GM23338 (cell line): Measurements from ENCODE around the gene NGF. TPM values are rescaled to one million over a fixed set of nuclear protein-coding genes. Genes with fewer than 3 reads are reported as not detected.

Experiments used
- ATAC-seq: fragments of 200-7000 bp; cut with Tn5 transposase; 3 replicates; pipeline ENCODE4 v1.9.1; 2020
- DNase-seq: peaks from one replicate; pipeline ENCODE4 v3.0.0-alpha.2; 2015; ENCODE audit warnings: low spot score
- H2AFZ ChIP-seq: fragments of 200-600 bp; sonication (generic); 2 replicates; pipeline ENCODE4 v1.8.0; 2016; ENCODE audit warnings: antibody characterized with exemption, mild to moderate bottlenecking, moderate library complexity
- H3F3A ChIP-seq: fragments of 200-600 bp; sonication (generic); replicated peaks from 2 replicates; pipeline ENCODE4 v1.8.0; 2017; ENCODE audit warnings: antibody characterized with exemption, mixed run types, low read depth
- H3K27ac ChIP-seq: fragments of 200-600 bp; sonication (generic); 2 replicates; pipeline ENCODE4 v1.6.1; 2016; ENCODE audit warnings: low read depth
- H3K27me3 ChIP-seq: fragments of 200-600 bp; sonication (generic); 2 replicates; pipeline ENCODE4 v1.8.0; 2016; ENCODE audit warnings: mild to moderate bottlenecking, mixed run types, moderate library complexity; ENCODE audit not compliant: insufficient read depth
- H3K36me3 ChIP-seq: fragments of 200-600 bp; sonication (generic); 2 replicates; pipeline ENCODE4 v1.8.0; 2016; ENCODE audit warnings: mild to moderate bottlenecking; ENCODE audit not compliant: insufficient read depth
- H3K4me1 ChIP-seq: fragments of 200-600 bp; sonication (generic); 2 replicates; pipeline ENCODE4 v1.8.0; 2016; ENCODE audit warnings: mild to moderate bottlenecking, moderate library complexity; ENCODE audit not compliant: insufficient read depth
- H3K4me2 ChIP-seq: fragments of 200-600 bp; sonication (generic); 2 replicates; pipeline ENCODE4 v1.7.1; 2017; ENCODE audit warnings: mixed run types
- H3K4me3 ChIP-seq: fragments of 200-600 bp; sonication (generic); 2 replicates; pipeline ENCODE4 v1.6.1; 2016; ENCODE audit warnings: mixed run types
- H3K79me2 ChIP-seq: fragments of 200-600 bp; sonication (generic); replicated peaks from 2 replicates; pipeline ENCODE4 v1.8.0; 2017; ENCODE audit warnings: mild to moderate bottlenecking; ENCODE audit not compliant: insufficient read depth
- H3K9me2 ChIP-seq: fragments of 200-600 bp; sonication (generic); 2 replicates; pipeline ENCODE4 v1.8.0; 2017; ENCODE audit not compliant: insufficient read depth
- H4K20me1 ChIP-seq: fragments of 200-600 bp; sonication (generic); replicated peaks from 2 replicates; pipeline ENCODE4 v1.8.0; 2017; ENCODE audit warnings: mild to moderate bottlenecking; ENCODE audit not compliant: insufficient read depth
- H3K27ac Mint-ChIP-seq: 2 replicates; pipeline ENCODE4 v1.8.0; 2020; ENCODE audit warnings: inconsistent platforms, mild to moderate bottlenecking, moderate library complexity, mixed read lengths
- H3K27me3 Mint-ChIP-seq: 3 replicates; pipeline ENCODE4 v1.8.0; 2022; ENCODE audit warnings: low read depth, mild to moderate bottlenecking, moderate library complexity, mixed read lengths, inconsistent platforms; ENCODE audit not compliant: insufficient read depth, poor library complexity
- H3K36me3 Mint-ChIP-seq: 3 replicates; pipeline ENCODE4 v1.8.0; 2021; ENCODE audit warnings: low read depth, mild to moderate bottlenecking, inconsistent platforms, moderate library complexity, mixed read lengths
- H3K4me1 Mint-ChIP-seq: 3 replicates; pipeline ENCODE4 v1.8.0; 2020; ENCODE audit warnings: mild to moderate bottlenecking, inconsistent platforms, mixed read lengths
- H3K4me3 Mint-ChIP-seq: 3 replicates; pipeline ENCODE4 v1.8.0; 2021; ENCODE audit warnings: moderate library complexity, mild to moderate bottlenecking, inconsistent platforms, mixed read lengths
- H3K9me3 Mint-ChIP-seq: 3 replicates; pipeline ENCODE4 v1.8.0; 2020; ENCODE audit warnings: moderate library complexity, mild to moderate bottlenecking, inconsistent platforms, mixed read lengths
- CREB1 ChIP-seq: fragments of 250-450 bp; sonication (Bioruptor Pico); IDR thresholded peaks from 2 replicates; pipeline ENCODE4 v1.5.0; 2020; ENCODE audit warnings: low read depth, mild to moderate bottlenecking, moderate library complexity
- EZH2 ChIP-seq: fragments of 200-600 bp; sonication (generic); IDR thresholded peaks from one replicate; pipeline ENCODE4 v1.8.0; 2017; ENCODE audit warnings: antibody characterized with exemption, mild to moderate bottlenecking, low read depth; ENCODE audit not compliant: unreplicated experiment
- EZH2phosphoT487 ChIP-seq: fragments of 200-600 bp; sonication (generic); IDR thresholded peaks from one replicate; pipeline ENCODE4 v1.8.1; 2018; ENCODE audit warnings: antibody characterized with exemption; ENCODE audit not compliant: unreplicated experiment
- JUNB ChIP-seq: IDR thresholded peaks from one replicate; pipeline ENCODE4 v1.6.1; 2016; ENCODE audit warnings: antibody characterized with exemption; ENCODE audit not compliant: unreplicated experiment
- NANOG ChIP-seq: IDR thresholded peaks from 2 replicates; pipeline ENCODE4 v1.6.1; 2016; ENCODE audit warnings: antibody characterized with exemption, borderline replicate concordance
- POLR2AphosphoS5 ChIP-seq: IDR thresholded peaks from 2 replicates; pipeline ENCODE4 v1.6.1; 2016; ENCODE audit warnings: antibody characterized with exemption, low read depth
- STAT1 ChIP-seq: IDR thresholded peaks from one replicate; pipeline ENCODE4 v1.6.1; 2016; ENCODE audit warnings: antibody characterized with exemption; ENCODE audit not compliant: unreplicated experiment
- ZNF114 ChIP-seq: fragments of 250-450 bp; sonication (Bioruptor Pico); IDR thresholded peaks from 2 replicates; pipeline ENCODE4 v1.5.0; 2020; ENCODE audit warnings: mild to moderate bottlenecking, moderate library complexity
- ZNF331 ChIP-seq: fragments of 250-450 bp; sonication (Bioruptor Pico); IDR thresholded peaks from 2 replicates; pipeline ENCODE4 v1.5.0; 2020; ENCODE audit warnings: low read depth, mild to moderate bottlenecking, moderate library complexity
- polyA plus RNA-seq: library from polyadenylated mRNA; unstranded; fragments of >200 nt; fragmentation: Nextera tagmentation; extraction: Ambion mirVana; gene quantifications from 2 replicates; pipeline ENCODE4 v1.2.1, GENCODE V29; 2016
- total RNA-seq: library from RNA; depleted of rRNA; stranded (reverse); fragments of >200 nt; shearing (Covaris generic); gene quantifications from 2 replicates; pipeline ENCODE4 v1.2.3, GENCODE V29; 2014
- TF ChIP-seq, protein P1 (sequence below), 2 experiments: fragments of 200-600 bp in 1 of 2; sonication (generic) in 1 of 2; conservative IDR thresholded peaks; 2 replicates each; pipeline versions ENCODE4 v1.5.1 to v1.6.1; 2016 to 2017; ENCODE audit warnings: antibody characterized with exemption in 2 of 2, low read depth in 2 of 2, mild to moderate bottlenecking in 2 of 2, moderate library complexity in 1 of 2
- TF ChIP-seq, protein P2 (sequence below): fragments of 250-450 bp; sonication (Bioruptor Pico); IDR thresholded peaks from 2 replicates; pipeline ENCODE4 v1.5.0; 2020; ENCODE audit warnings: mild to moderate bottlenecking, moderate library complexity
- TF ChIP-seq, protein P3 (sequence below): IDR thresholded peaks from one replicate; pipeline ENCODE4 v1.6.1; 2018; ENCODE audit warnings: antibody characterized with exemption; ENCODE audit not compliant: unreplicated experiment
- TF ChIP-seq, protein P4 (sequence below): IDR thresholded peaks from 2 replicates; pipeline ENCODE4 v1.6.1; 2016; ENCODE audit warnings: antibody characterized with exemption

The NGF gene
- total and polyA plus RNA-seq, 2 experiments from 2014 or later, result 0.28 to 0.92 TPM

DNA sequence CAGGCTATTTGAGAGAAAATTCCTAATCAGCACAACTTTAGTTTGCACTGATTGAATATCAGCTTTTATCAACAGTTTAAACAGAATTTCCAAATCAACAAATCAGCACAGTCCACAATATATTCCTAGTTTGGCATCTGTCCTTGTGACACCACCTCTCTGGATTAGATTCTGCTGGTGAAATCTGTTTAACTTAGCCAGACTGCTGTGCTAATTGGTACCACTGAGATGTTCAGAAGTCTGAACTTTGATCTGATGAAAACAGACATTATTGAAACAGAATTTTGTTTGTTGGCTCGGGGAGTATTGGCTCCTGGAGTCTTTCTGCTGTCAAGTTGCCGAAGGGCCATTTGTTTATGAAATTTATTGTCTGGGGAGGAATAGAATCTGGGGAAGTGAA is 17.0 kb upstream of the NGF start:
- no peaks in the 10 kb centered on the region for H3K4me1 ChIP-seq
- no peaks in the 10 kb centered on the region for H4K20me1 ChIP-seq
- TF ChIP-seq, protein P1, sequence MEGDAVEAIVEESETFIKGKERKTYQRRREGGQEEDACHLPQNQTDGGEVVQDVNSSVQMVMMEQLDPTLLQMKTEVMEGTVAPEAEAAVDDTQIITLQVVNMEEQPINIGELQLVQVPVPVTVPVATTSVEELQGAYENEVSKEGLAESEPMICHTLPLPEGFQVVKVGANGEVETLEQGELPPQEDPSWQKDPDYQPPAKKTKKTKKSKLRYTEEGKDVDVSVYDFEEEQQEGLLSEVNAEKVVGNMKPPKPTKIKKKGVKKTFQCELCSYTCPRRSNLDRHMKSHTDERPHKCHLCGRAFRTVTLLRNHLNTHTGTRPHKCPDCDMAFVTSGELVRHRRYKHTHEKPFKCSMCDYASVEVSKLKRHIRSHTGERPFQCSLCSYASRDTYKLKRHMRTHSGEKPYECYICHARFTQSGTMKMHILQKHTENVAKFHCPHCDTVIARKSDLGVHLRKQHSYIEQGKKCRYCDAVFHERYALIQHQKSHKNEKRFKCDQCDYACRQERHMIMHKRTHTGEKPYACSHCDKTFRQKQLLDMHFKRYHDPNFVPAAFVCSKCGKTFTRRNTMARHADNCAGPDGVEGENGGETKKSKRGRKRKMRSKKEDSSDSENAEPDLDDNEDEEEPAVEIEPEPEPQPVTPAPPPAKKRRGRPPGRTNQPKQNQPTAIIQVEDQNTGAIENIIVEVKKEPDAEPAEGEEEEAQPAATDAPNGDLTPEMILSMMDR (conservative IDR thresholded peaks at IDR 0.05; ENCODE audit: low read depth in 2 of 2), result no peak
- TF ChIP-seq ZNF114 (CRISPR knock-in tag) (no peak), NANOG (no peak), CREB1 (CRISPR knock-in tag) (no peak), EZH2 (no peak), POLR2AphosphoS5 (no peak), ZNF331 (CRISPR knock-in tag) (no peak), JUNB (no peak), EZH2phosphoT487 (no peak), STAT1 (no peak)
- TF ChIP-seq, protein P2, sequence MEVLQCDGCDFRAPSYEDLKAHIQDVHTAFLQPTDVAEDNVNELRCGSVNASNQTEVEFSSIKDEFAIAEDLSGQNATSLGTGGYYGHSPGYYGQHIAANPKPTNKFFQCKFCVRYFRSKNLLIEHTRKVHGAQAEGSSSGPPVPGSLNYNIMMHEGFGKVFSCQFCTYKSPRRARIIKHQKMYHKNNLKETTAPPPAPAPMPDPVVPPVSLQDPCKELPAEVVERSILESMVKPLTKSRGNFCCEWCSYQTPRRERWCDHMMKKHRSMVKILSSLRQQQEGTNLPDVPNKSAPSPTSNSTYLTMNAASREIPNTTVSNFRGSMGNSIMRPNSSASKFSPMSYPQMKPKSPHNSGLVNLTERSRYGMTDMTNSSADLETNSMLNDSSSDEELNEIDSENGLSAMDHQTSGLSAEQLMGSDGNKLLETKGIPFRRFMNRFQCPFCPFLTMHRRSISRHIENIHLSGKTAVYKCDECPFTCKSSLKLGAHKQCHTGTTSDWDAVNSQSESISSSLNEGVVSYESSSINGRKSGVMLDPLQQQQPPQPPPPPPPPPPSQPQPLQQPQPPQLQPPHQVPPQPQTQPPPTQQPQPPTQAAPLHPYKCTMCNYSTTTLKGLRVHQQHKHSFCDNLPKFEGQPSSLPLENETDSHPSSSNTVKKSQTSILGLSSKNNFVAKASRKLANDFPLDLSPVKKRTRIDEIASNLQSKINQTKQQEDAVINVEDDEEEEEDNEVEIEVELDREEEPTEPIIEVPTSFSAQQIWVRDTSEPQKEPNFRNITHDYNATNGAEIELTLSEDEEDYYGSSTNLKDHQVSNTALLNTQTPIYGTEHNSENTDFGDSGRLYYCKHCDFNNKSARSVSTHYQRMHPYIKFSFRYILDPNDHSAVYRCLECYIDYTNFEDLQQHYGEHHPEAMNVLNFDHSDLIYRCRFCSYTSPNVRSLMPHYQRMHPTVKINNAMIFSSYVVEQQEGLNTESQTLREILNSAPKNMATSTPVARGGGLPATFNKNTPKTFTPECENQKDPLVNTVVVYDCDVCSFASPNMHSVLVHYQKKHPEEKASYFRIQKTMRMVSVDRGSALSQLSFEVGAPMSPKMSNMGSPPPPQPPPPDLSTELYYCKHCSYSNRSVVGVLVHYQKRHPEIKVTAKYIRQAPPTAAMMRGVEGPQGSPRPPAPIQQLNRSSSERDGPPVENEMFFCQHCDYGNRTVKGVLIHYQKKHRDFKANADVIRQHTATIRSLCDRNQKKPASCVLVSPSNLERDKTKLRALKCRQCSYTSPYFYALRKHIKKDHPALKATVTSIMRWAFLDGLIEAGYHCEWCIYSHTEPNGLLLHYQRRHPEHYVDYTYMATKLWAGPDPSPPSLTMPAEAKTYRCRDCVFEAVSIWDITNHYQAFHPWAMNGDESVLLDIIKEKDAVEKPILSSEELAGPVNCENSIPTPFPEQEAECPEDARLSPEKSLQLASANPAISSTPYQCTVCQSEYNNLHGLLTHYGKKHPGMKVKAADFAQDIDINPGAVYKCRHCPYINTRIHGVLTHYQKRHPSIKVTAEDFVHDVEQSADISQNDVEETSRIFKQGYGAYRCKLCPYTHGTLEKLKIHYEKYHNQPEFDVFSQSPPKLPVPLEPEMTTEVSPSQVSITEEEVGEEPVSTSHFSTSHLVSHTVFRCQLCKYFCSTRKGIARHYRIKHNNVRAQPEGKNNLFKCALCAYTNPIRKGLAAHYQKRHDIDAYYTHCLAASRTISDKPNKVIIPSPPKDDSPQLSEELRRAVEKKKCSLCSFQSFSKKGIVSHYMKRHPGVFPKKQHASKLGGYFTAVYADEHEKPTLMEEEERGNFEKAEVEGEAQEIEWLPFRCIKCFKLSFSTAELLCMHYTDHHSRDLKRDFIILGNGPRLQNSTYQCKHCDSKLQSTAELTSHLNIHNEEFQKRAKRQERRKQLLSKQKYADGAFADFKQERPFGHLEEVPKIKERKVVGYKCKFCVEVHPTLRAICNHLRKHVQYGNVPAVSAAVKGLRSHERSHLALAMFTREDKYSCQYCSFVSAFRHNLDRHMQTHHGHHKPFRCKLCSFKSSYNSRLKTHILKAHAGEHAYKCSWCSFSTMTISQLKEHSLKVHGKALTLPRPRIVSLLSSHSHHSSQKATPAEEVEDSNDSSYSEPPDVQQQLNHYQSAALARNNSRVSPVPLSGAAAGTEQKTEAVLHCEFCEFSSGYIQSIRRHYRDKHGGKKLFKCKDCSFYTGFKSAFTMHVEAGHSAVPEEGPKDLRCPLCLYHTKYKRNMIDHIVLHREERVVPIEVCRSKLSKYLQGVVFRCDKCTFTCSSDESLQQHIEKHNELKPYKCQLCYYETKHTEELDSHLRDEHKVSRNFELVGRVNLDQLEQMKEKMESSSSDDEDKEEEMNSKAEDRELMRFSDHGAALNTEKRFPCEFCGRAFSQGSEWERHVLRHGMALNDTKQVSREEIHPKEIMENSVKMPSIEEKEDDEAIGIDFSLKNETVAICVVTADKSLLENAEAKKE (CRISPR knock-in tag), result no peak
- TF ChIP-seq, protein P3, sequence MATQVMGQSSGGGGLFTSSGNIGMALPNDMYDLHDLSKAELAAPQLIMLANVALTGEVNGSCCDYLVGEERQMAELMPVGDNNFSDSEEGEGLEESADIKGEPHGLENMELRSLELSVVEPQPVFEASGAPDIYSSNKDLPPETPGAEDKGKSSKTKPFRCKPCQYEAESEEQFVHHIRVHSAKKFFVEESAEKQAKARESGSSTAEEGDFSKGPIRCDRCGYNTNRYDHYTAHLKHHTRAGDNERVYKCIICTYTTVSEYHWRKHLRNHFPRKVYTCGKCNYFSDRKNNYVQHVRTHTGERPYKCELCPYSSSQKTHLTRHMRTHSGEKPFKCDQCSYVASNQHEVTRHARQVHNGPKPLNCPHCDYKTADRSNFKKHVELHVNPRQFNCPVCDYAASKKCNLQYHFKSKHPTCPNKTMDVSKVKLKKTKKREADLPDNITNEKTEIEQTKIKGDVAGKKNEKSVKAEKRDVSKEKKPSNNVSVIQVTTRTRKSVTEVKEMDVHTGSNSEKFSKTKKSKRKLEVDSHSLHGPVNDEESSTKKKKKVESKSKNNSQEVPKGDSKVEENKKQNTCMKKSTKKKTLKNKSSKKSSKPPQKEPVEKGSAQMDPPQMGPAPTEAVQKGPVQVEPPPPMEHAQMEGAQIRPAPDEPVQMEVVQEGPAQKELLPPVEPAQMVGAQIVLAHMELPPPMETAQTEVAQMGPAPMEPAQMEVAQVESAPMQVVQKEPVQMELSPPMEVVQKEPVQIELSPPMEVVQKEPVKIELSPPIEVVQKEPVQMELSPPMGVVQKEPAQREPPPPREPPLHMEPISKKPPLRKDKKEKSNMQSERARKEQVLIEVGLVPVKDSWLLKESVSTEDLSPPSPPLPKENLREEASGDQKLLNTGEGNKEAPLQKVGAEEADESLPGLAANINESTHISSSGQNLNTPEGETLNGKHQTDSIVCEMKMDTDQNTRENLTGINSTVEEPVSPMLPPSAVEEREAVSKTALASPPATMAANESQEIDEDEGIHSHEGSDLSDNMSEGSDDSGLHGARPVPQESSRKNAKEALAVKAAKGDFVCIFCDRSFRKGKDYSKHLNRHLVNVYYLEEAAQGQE, result no peak
- TF ChIP-seq, protein P4, sequence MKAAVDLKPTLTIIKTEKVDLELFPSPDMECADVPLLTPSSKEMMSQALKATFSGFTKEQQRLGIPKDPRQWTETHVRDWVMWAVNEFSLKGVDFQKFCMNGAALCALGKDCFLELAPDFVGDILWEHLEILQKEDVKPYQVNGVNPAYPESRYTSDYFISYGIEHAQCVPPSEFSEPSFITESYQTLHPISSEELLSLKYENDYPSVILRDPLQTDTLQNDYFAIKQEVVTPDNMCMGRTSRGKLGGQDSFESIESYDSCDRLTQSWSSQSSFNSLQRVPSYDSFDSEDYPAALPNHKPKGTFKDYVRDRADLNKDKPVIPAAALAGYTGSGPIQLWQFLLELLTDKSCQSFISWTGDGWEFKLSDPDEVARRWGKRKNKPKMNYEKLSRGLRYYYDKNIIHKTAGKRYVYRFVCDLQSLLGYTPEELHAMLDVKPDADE, result no peak
- H3K4me3 ChIP-seq, result no peak overlapping the region
- H3K9me2 ChIP-seq, result 0 out of 2 replicates have a peak, but pooled peaks cover 3% of the 10 kb centered on the region
- no peaks in the 10 kb centered on the region for H3K36me3 ChIP-seq
- no peaks in the 10 kb centered on the region for H3K79me2 ChIP-seq
- peaks cover 8% of the 10 kb centered on the region for H3K9me3 Mint-ChIP-seq
- no peak overlapping the region for H3K4me3 Mint-ChIP-seq
- no peak overlapping the region for H3K27ac ChIP-seq
- H3K36me3 Mint-ChIP-seq, result peaks cover 5% of the 10 kb centered on the region
- H3F3A ChIP-seq, result no peaks in the 10 kb centered on the region
- no peak overlapping the region for H3K4me2 ChIP-seq
- H2AFZ ChIP-seq, result no peak overlapping the region
- H3K27me3 ChIP-seq, result no peaks in the 10 kb centered on the region
- ATAC-seq (no peak), DNase-seq (no peak)
- no peak overlapping the region for H3K27ac Mint-ChIP-seq
- no peaks in the 10 kb centered on the region for H3K4me1 Mint-ChIP-seq
- no peaks in the 10 kb centered on the region for H3K27me3 Mint-ChIP-seq
